Measurements from ENCODE around the gene RIMBP2. TPM values are rescaled to one million over a fixed set of nuclear protein-coding genes. Genes with fewer than 3 reads are reported as not detected.

RIMBP2 gene
- total RNA-seq, 1 donor from 2014 or later, result 0.27 TPM

- Histone ChIP-seq H3K4me3 (no peak overlapping the region), H3K27me3 (ENCODE audit: low read depth) (peaks cover 8% of the 10 kb centered on the region), H3K9me3 (no peaks in the 10 kb centered on the region), H3K4me1 (peaks cover 6% of the 10 kb centered on the region), H3K36me3 (no peaks in the 10 kb centered on the region), H3K27ac (no peak overlapping the region)
- DNase-seq (peak; percentile 80), ATAC-seq (peak; percentile 87 to 90)
- intact Hi-C loops (cut with DNase I), result no loop called here
- TF ChIP-seq, protein P1, sequence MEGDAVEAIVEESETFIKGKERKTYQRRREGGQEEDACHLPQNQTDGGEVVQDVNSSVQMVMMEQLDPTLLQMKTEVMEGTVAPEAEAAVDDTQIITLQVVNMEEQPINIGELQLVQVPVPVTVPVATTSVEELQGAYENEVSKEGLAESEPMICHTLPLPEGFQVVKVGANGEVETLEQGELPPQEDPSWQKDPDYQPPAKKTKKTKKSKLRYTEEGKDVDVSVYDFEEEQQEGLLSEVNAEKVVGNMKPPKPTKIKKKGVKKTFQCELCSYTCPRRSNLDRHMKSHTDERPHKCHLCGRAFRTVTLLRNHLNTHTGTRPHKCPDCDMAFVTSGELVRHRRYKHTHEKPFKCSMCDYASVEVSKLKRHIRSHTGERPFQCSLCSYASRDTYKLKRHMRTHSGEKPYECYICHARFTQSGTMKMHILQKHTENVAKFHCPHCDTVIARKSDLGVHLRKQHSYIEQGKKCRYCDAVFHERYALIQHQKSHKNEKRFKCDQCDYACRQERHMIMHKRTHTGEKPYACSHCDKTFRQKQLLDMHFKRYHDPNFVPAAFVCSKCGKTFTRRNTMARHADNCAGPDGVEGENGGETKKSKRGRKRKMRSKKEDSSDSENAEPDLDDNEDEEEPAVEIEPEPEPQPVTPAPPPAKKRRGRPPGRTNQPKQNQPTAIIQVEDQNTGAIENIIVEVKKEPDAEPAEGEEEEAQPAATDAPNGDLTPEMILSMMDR (IDR thresholded peaks at IDR 0.05), result peak; percentile 87
Measured at GRCh38 chr12:130747867-130748740, 32.0 kb upstream of the RIMBP2 start.

DNA sequence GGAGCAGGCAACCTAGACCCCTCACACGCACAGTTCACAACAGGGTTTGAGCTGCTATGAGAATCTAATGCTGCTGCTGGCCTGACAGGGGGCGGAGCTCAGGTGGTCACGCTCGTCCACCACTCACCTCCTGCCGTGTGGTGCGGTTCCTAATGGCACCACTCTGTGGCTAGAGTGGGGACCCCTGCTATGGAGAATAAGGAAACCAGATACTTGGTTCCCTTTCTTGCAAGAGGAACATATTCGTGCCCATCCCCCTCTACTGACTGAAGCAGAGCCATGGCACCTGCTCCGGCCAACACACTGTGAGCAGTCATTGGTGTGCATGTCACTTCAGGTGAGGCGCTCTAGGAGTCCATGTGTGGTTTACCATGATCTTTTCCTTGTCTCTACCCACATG is 30.4 kb upstream of the RIMBP2 start:
- H3K27me3 ChIP-seq (ENCODE audit: low read depth), result no peaks in the 10 kb centered on the region
- H3K9me3 ChIP-seq, result no peaks in the 10 kb centered on the region
- DNase-seq (no peak), ATAC-seq (no peak)
- H3K36me3 ChIP-seq, result no peaks in the 10 kb centered on the region
- peaks cover 6% of the 10 kb centered on the region for H3K4me1 ChIP-seq
- TF ChIP-seq, protein P1 (IDR thresholded peaks at IDR 0.05), result no peak
- no peak overlapping the region for H3K4me3 ChIP-seq
- intact Hi-C loops (cut with DNase I), result no loop called here
- H3K27ac ChIP-seq, result no peak overlapping the region

DNA sequence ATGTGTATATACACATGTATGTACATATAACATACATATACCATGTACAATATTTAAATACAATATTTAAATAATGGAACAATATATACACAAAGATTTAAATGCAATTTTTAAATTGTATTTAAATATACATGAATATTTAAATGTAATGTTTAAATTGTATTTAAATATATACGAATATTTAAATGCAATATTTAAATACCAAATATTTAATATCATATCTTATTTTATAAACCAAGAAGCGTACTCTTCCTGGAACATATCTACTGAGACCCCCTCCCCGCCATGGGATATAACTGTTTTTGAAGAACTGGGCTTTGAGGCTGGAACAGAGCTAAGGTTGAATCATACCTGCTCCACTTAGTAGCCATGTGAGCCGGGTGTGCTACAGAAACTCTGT is 29.8 kb upstream of the RIMBP2 start:
- ATAC-seq (no peak), DNase-seq (no peak)
- TF ChIP-seq, protein P1 (IDR thresholded peaks at IDR 0.05), result no peak
- Histone ChIP-seq H3K27ac (no peak overlapping the region), H3K4me1 (peaks cover 6% of the 10 kb centered on the region), H3K4me3 (no peak overlapping the region), H3K27me3 (ENCODE audit: low read depth) (no peaks in the 10 kb centered on the region), H3K9me3 (no peaks in the 10 kb centered on the region), H3K36me3 (no peaks in the 10 kb centered on the region)
- intact Hi-C loops (cut with DNase I), result no loop called here

DNA sequence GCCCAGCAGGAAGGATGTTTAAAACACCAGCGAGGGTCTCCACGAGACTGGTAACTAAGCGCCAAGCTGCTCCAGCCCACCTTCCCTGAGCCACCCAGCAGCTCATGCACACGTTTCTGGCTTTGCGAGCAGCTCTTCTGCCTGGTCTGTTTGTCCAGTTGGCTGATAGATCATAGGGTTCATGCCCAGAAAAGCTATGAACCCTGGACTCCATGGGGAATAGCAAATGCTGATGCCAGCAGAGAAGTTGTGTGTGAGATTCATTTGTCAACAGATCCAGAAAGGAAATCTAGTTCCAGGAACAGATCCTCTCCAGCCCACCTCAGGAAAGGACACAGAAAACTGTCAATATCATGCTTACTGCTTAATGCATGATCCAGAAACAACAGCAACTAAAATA is 28.2 kb upstream of the RIMBP2 start:
- peaks cover 5% of the 10 kb centered on the region for H3K27me3 ChIP-seq (ENCODE audit: low read depth)

GRCh38 chr12:130743606-130744005 is 27.5 kb upstream of the RIMBP2 start:
- H3K4me1 ChIP-seq, result peaks cover 6% of the 10 kb centered on the region
- peaks cover 9% of the 10 kb centered on the region for H3K27me3 ChIP-seq (ENCODE audit: low read depth)
- TF ChIP-seq, protein P1 (IDR thresholded peaks at IDR 0.05), result no peak
- DNase-seq (no peak), ATAC-seq (no peak)
- no peak overlapping the region for H3K27ac ChIP-seq
- H3K4me3 ChIP-seq, result no peak overlapping the region
- peaks cover 3% of the 10 kb centered on the region for H3K9me3 ChIP-seq
- H3K36me3 ChIP-seq, result no peaks in the 10 kb centered on the region
- intact Hi-C loops (cut with DNase I), result no loop called here

More for the DNA sequence above, 28.2 kb upstream of the RIMBP2 start:
- TF ChIP-seq, protein P1 (IDR thresholded peaks at IDR 0.05), result no peak
- DNase-seq (no peak), ATAC-seq (no peak)
- Histone ChIP-seq H3K4me3 (no peak overlapping the region), H3K36me3 (no peaks in the 10 kb centered on the region), H3K9me3 (no peaks in the 10 kb centered on the region), H3K4me1 (peaks cover 6% of the 10 kb centered on the region), H3K27ac (no peak overlapping the region)
- intact Hi-C loops (cut with DNase I), result no loop called here
